NCI-H526 (cell line): ENCODE results near the gene ADAMTS3.
A peak's percentile ranks its signal among the peaks of the same experiment; 100 is the strongest.
"Not testable (repeated sequence)": the region's sequence is repeated elsewhere in the genome, so short reads cannot be mapped to it uniquely, and the experiment has no call there.

ENCODE experiments used
- DNase-seq, 2 experiments: peaks; one replicate each; lab custom pipeline; 2025; lab: John Stamatoyannopoulos, UW

The ADAMTS3 gene

GRCh38 chr4:72473434-72473900, 95.6 kb downstream of the ADAMTS3 start:
- no peak for DNase-seq

- DNase-seq: no peak
Observed at GRCh38 chr4:72471816-72472215, 97.2 kb downstream of the ADAMTS3 start.

- DNase-seq: peak in 1 of 2 experiments; percentile 53
Observed at GRCh38 chr4:72468904-72469502, 100.0 kb downstream of the ADAMTS3 start.

GRCh38 chr4:72467633-72468032, 101.4 kb downstream of the ADAMTS3 start:
- DNase-seq: no peak

- DNase-seq: no peak
Observed at GRCh38 chr4:72463724-72464123, 105.3 kb downstream of the ADAMTS3 start.

GRCh38 chr4:72457158-72457557, 111.9 kb downstream of the ADAMTS3 start:
- DNase-seq: no peak

- DNase-seq: no peak
Observed at GRCh38 chr4:72451349-72451748, 117.7 kb downstream of the ADAMTS3 start.

- no peak for DNase-seq
Observed at GRCh38 chr4:72449705-72450104, 119.3 kb downstream of the ADAMTS3 start.

GRCh38 chr4:72448231-72448630, 120.8 kb downstream of the ADAMTS3 start:
- DNase-seq: no peak

- DNase-seq: no peak
Observed at GRCh38 chr4:72446353-72447055, 122.5 kb downstream of the ADAMTS3 start.

- DNase-seq: no peak
Observed at GRCh38 chr4:72444092-72444491, 124.9 kb downstream of the ADAMTS3 start.

GRCh38 chr4:72442715-72443114, 126.3 kb downstream of the ADAMTS3 start:
- DNase-seq: no peak

- no peak for DNase-seq
Observed at GRCh38 chr4:72442147-72442546, 126.9 kb downstream of the ADAMTS3 start.

GRCh38 chr4:72440386-72440785, 128.6 kb downstream of the ADAMTS3 start:
- no peak for DNase-seq

- DNase-seq: no peak
Observed at GRCh38 chr4:72432975-72433374, 136.0 kb downstream of the ADAMTS3 start.

- no peak for DNase-seq
Observed at GRCh38 chr4:72432282-72432681, 136.7 kb downstream of the ADAMTS3 start.

- DNase-seq: no peak
Observed at GRCh38 chr4:72430988-72431387, 138.0 kb downstream of the ADAMTS3 start.

GRCh38 chr4:72430050-72430449, 139.0 kb downstream of the ADAMTS3 start:
- DNase-seq: no peak

- DNase-seq: no peak
Observed at GRCh38 chr4:72429397-72429889, 139.6 kb downstream of the ADAMTS3 start.

GRCh38 chr4:72427057-72427456, 142.0 kb downstream of the ADAMTS3 start:
- DNase-seq: no peak

- not testable (repeated sequence) for DNase-seq
Observed at GRCh38 chr4:72425908-72426307, 143.1 kb downstream of the ADAMTS3 start.

GRCh38 chr4:72424006-72424405, 145.0 kb downstream of the ADAMTS3 start:
- no peak for DNase-seq

GRCh38 chr4:72422416-72422815, 146.6 kb downstream of the ADAMTS3 start:
- DNase-seq: no peak

GRCh38 chr4:72418458-72418857, 150.6 kb downstream of the ADAMTS3 start:
- DNase-seq: no peak
